ENCODE results near the gene CYP4F22.
"Not testable (repeated sequence)": the region's sequence is repeated elsewhere in the genome, so short reads cannot be mapped to it uniquely, and the experiment has no call there.

The CYP4F22 gene

DNA sequence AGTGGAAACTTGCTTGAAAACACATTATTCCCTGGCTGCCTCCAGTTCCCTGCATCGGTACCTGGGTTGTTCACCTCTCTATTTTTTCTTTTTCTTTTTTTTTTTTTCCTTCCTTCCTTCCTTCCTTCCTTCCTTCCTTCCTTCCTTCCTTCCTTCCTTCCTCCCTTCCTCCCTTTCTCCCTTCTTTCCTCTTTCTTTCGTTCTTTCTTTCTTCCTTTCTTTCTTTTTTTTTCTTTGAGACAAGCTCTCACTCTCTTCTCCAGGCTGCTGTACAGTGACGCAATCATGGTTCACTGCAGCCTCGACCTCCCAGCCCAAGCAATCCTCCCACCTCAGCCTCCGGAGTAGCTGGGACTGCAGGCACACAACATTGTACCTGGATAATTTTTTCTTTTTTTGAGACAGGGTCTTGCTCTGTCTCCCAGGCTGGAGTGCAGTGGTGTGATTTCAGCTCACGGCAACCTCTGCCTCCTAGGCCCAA lies 40.6 kb upstream of the CYP4F22 start:
- no peak for DNase-seq (ENCODE audit: low spot score)
- H3K27ac ChIP-seq: no peak overlapping the region
- no peak for TF ChIP-seq CTCF (conservative IDR thresholded peaks at IDR 0.05; ENCODE audit: low read depth)
- CTCF ChIA-PET: interaction anchor here (0.6 kb wide), 1 partner anchor 921 kb away, joined by 4 read pairs; no protein-coding TSS in a partner anchor
- POLR2A ChIA-PET (ENCODE audit: low non-redundant PET): no interaction called here

DNA sequence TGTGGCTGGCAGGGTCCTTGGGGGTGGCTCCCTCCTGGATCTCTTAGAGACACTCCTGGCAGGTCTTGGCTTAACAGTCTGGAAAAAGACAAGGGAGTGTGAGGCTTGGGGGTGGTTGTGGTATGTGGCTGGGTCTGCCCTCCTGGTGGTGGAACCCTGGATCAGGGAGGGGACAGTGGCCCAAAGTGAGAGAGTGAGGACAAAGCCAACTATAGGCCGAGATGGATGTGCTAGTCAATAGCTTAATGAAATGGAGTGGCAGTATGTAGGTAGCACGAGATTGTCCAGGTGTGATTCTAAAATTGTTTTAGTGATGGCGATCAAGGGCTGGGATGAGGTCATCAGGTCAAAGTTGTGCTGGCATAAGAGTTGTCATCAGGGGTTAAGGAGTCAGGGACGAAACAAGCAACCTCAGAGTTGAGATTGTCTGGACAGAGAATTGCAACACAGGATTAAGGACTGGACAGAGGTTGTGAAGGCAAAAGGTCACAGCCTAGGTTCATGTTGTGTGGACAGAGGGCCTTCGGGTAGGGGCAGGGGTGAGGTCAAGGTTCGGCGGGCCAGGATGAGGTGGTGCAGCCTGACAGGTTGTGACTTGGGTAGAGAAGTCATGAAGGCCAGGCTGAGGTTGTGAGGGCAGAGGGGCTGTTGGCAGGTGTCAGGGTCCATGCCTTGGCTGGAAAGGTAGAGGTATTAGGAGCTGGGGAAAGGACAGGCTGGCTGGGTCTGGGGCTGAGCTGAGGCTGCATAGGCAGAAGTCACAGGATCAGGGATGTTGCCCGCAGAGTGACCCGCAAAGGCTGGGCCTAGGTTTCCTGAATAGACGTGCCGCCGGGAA lies 39.4 kb upstream of the CYP4F22 start:
- no peak overlapping the region for H3K27ac ChIP-seq
- CTCF ChIA-PET: interaction anchor here (0.8 kb wide), 1 partner anchor 32 kb away, joined by 3 read pairs; no protein-coding TSS in a partner anchor

DNA sequence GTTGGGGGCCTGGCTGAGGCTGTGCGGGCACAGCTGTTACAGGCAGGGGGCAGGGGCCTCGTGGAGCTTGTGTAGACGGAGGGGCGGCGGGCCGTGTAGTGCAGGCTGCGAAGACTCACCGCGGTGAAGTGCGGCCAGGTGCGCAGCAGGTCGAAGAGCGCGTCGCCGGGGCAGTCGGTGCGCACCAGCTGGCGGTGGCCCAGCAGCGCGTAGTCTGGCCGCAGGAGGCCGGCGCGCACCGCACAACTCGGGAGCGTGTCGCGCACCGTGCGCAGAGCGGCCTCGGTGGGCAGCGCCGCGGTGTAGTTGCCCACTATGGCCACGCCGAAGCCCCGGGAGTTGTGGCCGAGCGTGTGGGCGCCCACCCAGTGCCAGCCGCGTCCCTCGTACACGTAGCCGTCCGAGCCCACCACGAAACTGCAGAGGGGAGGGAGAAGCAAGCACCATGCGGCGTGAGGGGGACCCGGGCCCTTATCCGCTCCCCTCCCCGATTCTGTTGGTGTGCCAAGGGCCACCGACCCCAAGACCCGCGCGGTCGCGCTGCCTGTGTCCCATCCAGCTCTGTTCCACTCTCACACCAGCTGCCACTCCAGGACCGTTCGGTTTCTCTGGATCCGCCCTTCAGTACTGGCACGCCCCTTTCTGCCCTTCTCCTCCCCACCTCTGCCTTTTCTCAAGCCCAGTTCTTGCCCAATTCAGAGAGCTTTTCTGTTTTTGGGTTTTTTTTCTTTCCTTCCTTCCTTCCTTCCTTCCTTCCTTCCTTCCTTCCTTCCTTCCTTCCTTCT lies 38.6 kb upstream of the CYP4F22 start:
- CTCF ChIA-PET: interaction anchor here (0.8 kb wide), 1 partner anchor 33 kb away, joined by 3 read pairs; no protein-coding TSS in a partner anchor
- H3K27ac ChIP-seq: no peak overlapping the region
- POLR2A ChIA-PET (ENCODE audit: low non-redundant PET): interaction anchor here (0.5 kb wide), 1 partner anchor 779 kb away, joined by 3 read pairs; no protein-coding TSS in a partner anchor
- no peak for TF ChIP-seq CTCF (conservative IDR thresholded peaks at IDR 0.05; ENCODE audit: low read depth)
- no peak for DNase-seq (ENCODE audit: low spot score)

More for the DNA sequence above, 39.4 kb upstream of the CYP4F22 start:
- DNase-seq (ENCODE audit: low spot score): no peak
- POLR2A ChIA-PET (ENCODE audit: low non-redundant PET): interaction anchor here (0.5 kb wide), 1 partner anchor 779 kb away, joined by 3 read pairs; no protein-coding TSS in a partner anchor
- TF ChIP-seq CTCF (conservative IDR thresholded peaks at IDR 0.05; ENCODE audit: low read depth): no peak

DNA sequence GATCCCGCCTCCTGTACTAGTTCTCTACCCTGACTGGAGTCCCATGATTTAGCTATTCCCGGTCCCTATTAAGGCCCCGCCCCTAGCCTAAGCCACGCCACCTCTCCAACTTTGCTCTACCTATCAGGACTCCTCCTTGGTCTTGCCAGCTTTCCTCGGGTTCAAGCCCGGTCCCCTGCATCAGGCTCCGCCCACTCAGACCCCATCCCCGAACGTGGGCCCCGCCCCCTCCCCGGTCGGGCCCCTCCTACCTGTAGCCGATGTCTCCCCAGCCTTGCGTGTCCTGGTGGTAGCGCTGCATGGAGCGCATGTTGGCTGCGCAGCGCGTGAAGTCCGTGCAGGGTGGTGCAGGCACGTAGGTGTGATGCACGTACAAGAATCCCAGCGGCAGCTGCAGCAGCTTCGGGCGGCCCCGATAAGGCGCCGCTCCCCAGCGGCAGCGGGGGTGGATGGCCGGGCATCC lies 36.7 kb upstream of the CYP4F22 start:
- CTCF ChIA-PET: no interaction called here
- TF ChIP-seq CTCF (conservative IDR thresholded peaks at IDR 0.05; ENCODE audit: low read depth): no peak
- H3K27ac ChIP-seq: no peak overlapping the region
- POLR2A ChIA-PET (ENCODE audit: low non-redundant PET): no interaction called here
- no peak for DNase-seq (ENCODE audit: low spot score)

- CTCF ChIA-PET; H3K27ac ChIP-seq; POLR2A ChIA-PET (ENCODE audit: low non-redundant PET); DNase-seq (ENCODE audit: low spot score): not testable (repeated sequence)
These were observed 34.5 kb upstream of the CYP4F22 start for GRCh38 chr19:15473821-15474220.

DNA sequence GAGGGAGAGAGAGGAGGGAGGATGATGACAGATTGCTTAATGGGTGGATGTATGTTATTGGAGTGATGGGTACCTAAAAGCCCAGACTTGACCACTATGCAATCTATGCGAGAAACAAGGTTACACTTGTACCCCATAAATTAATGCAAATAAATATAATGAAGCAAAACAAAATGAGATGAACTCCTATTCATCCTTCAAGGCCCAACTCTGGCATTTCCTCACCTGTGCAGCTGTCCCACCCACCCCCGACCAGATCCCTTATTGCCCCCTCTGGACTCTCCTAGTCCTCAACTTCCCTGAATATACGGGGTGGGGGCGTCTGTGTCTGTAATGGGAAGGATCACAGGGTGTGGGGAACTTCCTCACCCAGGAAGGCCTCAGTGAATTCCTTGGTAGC lies 33.2 kb upstream of the CYP4F22 start:
- no peak for TF ChIP-seq CTCF (conservative IDR thresholded peaks at IDR 0.05; ENCODE audit: low read depth)
- no peak overlapping the region for H3K27ac ChIP-seq
- ChIA-PET POLR2A (ENCODE audit: low non-redundant PET) (no interaction called here), CTCF (no interaction called here)
- no peak for DNase-seq (ENCODE audit: low spot score)

Measured in RWPE1 (cell line).